Endothelial cell of umbilical vein (primary cell): ENCODE measurements around the gene CD72.
"Not testable (repeated sequence)": the region's sequence is repeated elsewhere in the genome, so short reads cannot be mapped to it uniquely, and the experiment has no call there.

Experiments used
- POLR2A ChIP-seq: IDR thresholded peaks from 2 replicates; pipeline ENCODE4 v1.6.1; 2012; ENCODE audit warnings: low read depth, mild to moderate bottlenecking, control low read depth, low read length
- TF ChIP-seq, protein P1 (sequence below), 2 donors: IDR thresholded peaks; 1 replicate in 1 of 2; 2 replicates in 1 of 2; pipeline ENCODE4 v1.5.1; 2011; ENCODE audit warnings: low read length in 2 of 2, mild to moderate bottlenecking in 2 of 2, moderate library complexity in 2 of 2, control low read depth in 1 of 2, inconsistent platforms in 1 of 2, low read depth in 1 of 2; ENCODE audit not compliant: insufficient read depth in 1 of 2; ENCODE audit errors: extremely low read depth in 1 of 2
- TF ChIP-seq, protein P2 (sequence below): IDR thresholded peaks from 2 replicates; pipeline ENCODE4 v1.6.1; 2011; ENCODE audit not compliant: insufficient read depth, insufficient read length

DNA sequence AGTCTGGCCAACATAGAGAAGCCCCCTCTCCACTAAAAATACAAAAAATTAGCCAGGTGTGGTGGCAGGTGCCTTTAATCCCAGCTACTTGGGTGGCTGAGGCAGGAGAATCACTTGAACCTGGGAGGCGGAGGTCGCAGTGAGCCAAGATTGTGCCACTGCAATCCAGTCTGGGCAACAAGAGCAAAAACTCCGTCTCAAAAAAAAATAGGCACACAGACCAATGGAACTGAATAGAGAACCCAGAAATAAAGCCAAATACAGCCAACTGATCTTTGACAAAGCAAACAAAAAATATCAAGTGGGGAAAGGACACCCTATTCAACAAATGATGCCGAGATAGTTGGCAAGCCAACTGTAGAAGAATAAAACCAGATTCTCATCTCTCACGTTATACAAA is 29.7 kb downstream of the CD72 start:
- TF ChIP-seq, protein P1, sequence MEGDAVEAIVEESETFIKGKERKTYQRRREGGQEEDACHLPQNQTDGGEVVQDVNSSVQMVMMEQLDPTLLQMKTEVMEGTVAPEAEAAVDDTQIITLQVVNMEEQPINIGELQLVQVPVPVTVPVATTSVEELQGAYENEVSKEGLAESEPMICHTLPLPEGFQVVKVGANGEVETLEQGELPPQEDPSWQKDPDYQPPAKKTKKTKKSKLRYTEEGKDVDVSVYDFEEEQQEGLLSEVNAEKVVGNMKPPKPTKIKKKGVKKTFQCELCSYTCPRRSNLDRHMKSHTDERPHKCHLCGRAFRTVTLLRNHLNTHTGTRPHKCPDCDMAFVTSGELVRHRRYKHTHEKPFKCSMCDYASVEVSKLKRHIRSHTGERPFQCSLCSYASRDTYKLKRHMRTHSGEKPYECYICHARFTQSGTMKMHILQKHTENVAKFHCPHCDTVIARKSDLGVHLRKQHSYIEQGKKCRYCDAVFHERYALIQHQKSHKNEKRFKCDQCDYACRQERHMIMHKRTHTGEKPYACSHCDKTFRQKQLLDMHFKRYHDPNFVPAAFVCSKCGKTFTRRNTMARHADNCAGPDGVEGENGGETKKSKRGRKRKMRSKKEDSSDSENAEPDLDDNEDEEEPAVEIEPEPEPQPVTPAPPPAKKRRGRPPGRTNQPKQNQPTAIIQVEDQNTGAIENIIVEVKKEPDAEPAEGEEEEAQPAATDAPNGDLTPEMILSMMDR (IDR thresholded peaks at IDR 0.05; ENCODE audit: extremely low read depth in 1 of 2, insufficient read depth in 1 of 2, low read depth in 1 of 2, low read length in 2 of 2): not testable (repeated sequence)
- TF ChIP-seq POLR2A: not testable (repeated sequence)
- TF ChIP-seq, protein P2, sequence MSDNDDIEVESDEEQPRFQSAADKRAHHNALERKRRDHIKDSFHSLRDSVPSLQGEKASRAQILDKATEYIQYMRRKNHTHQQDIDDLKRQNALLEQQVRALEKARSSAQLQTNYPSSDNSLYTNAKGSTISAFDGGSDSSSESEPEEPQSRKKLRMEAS: not testable (repeated sequence)
